ENCODE measurements around the gene ARCN1. TPM values are rescaled to one million over a fixed set of nuclear protein-coding genes. Genes with fewer than 3 reads are reported as not detected.

The ARCN1 gene
- total and polyA plus RNA-seq, 2 of the 4 experiments (the other 2 are of a cell fraction) = 148 to 212 TPM

DNA sequence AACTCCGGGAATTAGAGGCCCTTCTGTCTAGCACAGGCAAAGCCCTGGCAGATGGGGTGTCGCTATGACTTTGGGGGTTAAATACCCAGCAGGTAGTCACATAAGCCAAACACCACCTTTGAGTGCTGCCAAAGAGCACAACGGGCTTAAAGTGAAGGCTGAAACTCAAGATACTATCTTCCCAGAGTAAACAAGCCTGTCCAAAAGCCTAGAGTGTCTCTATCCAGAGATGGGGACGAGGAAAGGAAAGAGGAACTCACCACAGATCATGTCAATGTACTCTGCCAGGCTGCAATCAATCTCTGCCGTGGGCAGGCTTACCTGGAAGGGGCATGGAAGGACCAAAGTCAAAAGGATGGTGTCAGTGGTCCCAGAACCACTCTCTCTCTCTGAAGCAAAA is 26.7 kb upstream of the ARCN1 start:
- in situ Hi-C loops (cut with MboI; ENCODE audit: low sequenced_read_pairs) (no loop called here), dilution Hi-C loops (cut with HindIII; ENCODE audit: low sequenced_read_pairs, unreplicated experiment) (no loop called here), intact Hi-C loops (cut with micrococcal nuclease) (no loop called here)
- Histone ChIP-seq H2BK20ac (ENCODE audit: low read depth, low read length) (no peak overlapping the region), H4K20me1 (ENCODE audit: insufficient read depth, low read length) (no peaks in the 10 kb centered on the region; the same call in 1 of the 2 replicates), H2BK15ac (ENCODE audit: low read depth, low read length) (no peak overlapping the region), H3K4ac (ENCODE audit: low read depth, low read length) (no peak overlapping the region), H2AK5ac (ENCODE audit: low read depth, low read length) (no peak overlapping the region), H3K79me1 (ENCODE audit: low read depth in 1 of 2, low read length in 2 of 2) (no peaks in the 10 kb centered on the region), H3K14ac (replicated peaks; ENCODE audit: low read depth, low read length) (no peak overlapping the region), H3K18ac (ENCODE audit: low read depth, low read length) (no peak overlapping the region), H2AFZ (replicated peaks; ENCODE audit: low read length, poor library complexity) (no peak overlapping the region), H3K27ac (ENCODE audit: insufficient read depth, low read length) (no peak overlapping the region), H3K56ac (ENCODE audit: extremely low read depth, insufficient read depth, low read length) (no peak overlapping the region), H4K5ac (ENCODE audit: low read depth, low read length) (no peak overlapping the region), H4K8ac (ENCODE audit: low read depth in 2 of 2, low read length in 2 of 2) (no peak overlapping the region), H4K91ac (ENCODE audit: insufficient read depth, low read depth, low read length) (no peak overlapping the region), H3K4me1 (ENCODE audit: control insufficient read depth, insufficient read depth, low read length) (no peaks in the 10 kb centered on the region), H3K27me3 (ENCODE audit: control insufficient read depth, insufficient read depth, low read length) (no peaks in the 10 kb centered on the region), H2BK120ac (ENCODE audit: low read depth, low read length) (no peak overlapping the region), H3K9me3 (ENCODE audit: control insufficient read depth, insufficient read depth, low read length) (no peaks in the 10 kb centered on the region), H3K23ac (ENCODE audit: low read depth, low read length) (no peak overlapping the region), H3K4me3 (ENCODE audit: insufficient read depth, low read depth, low read length) (no peak overlapping the region), H3K36me3 (ENCODE audit: control insufficient read depth, insufficient read depth, low read length) (peaks cover 21% of the 10 kb centered on the region), H2BK5ac (ENCODE audit: low read depth, low read length, poor library complexity, severe bottlenecking) (no peak overlapping the region), H3K4me2 (ENCODE audit: low read depth, low read length) (no peak overlapping the region), H2AK9ac (replicated peaks; ENCODE audit: low read depth, low read length, poor library complexity) (no peak overlapping the region), H3K9me1 (ENCODE audit: insufficient read depth, low read length) (peaks cover 3% of the 10 kb centered on the region), H3K9ac (ENCODE audit: low read depth, low read length) (no peak overlapping the region)
- DNase-seq (no peak), ATAC-seq (ENCODE audit: low read depth) (no peak)
- no TSS peak for BruUV-seq (replicated peaks)
- TF ChIP-seq POLR2A (IDR thresholded peaks at IDR 0.05; ENCODE audit: low read depth, low read length) = no peak
- TF ChIP-seq, protein P1, sequence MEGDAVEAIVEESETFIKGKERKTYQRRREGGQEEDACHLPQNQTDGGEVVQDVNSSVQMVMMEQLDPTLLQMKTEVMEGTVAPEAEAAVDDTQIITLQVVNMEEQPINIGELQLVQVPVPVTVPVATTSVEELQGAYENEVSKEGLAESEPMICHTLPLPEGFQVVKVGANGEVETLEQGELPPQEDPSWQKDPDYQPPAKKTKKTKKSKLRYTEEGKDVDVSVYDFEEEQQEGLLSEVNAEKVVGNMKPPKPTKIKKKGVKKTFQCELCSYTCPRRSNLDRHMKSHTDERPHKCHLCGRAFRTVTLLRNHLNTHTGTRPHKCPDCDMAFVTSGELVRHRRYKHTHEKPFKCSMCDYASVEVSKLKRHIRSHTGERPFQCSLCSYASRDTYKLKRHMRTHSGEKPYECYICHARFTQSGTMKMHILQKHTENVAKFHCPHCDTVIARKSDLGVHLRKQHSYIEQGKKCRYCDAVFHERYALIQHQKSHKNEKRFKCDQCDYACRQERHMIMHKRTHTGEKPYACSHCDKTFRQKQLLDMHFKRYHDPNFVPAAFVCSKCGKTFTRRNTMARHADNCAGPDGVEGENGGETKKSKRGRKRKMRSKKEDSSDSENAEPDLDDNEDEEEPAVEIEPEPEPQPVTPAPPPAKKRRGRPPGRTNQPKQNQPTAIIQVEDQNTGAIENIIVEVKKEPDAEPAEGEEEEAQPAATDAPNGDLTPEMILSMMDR (conservative IDR thresholded peaks at IDR 0.05; ENCODE audit: low read depth, low read length) = no peak
- TF ChIP-seq, protein P2, sequence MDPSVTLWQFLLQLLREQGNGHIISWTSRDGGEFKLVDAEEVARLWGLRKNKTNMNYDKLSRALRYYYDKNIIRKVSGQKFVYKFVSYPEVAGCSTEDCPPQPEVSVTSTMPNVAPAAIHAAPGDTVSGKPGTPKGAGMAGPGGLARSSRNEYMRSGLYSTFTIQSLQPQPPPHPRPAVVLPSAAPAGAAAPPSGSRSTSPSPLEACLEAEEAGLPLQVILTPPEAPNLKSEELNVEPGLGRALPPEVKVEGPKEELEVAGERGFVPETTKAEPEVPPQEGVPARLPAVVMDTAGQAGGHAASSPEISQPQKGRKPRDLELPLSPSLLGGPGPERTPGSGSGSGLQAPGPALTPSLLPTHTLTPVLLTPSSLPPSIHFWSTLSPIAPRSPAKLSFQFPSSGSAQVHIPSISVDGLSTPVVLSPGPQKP (IDR thresholded peaks at IDR 0.05; ENCODE audit: borderline replicate concordance, low read depth, low read length) = no peak
- TF ChIP-seq SMC3 (IDR thresholded peaks at IDR 0.05; ENCODE audit: low read depth, low read length) = no peak
- TF ChIP-seq MAFK (IDR thresholded peaks at IDR 0.05; ENCODE audit: low read depth, low read length) = no peak
- TF ChIP-seq CEBPB (IDR thresholded peaks at IDR 0.05; ENCODE audit: low read depth, low read length) = no peak
- TF ChIP-seq FOS (IDR thresholded peaks at IDR 0.05; ENCODE audit: low read depth, low read length) = no peak
- TF ChIP-seq CHD1 (IDR thresholded peaks at IDR 0.05; ENCODE audit: low read depth, low read length) = no peak
- TF ChIP-seq RAD21 (IDR thresholded peaks at IDR 0.05; ENCODE audit: low read length) = no peak
- TF ChIP-seq MAZ (IDR thresholded peaks at IDR 0.05; ENCODE audit: borderline replicate concordance, low read depth, low read length) = no peak
- TF ChIP-seq, protein P3, sequence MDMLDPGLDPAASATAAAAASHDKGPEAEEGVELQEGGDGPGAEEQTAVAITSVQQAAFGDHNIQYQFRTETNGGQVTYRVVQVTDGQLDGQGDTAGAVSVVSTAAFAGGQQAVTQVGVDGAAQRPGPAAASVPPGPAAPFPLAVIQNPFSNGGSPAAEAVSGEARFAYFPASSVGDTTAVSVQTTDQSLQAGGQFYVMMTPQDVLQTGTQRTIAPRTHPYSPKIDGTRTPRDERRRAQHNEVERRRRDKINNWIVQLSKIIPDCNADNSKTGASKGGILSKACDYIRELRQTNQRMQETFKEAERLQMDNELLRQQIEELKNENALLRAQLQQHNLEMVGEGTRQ (IDR thresholded peaks at IDR 0.05; ENCODE audit: low read depth, low read length) = no peak
- no peak for TF ChIP-seq NFE2L2 (IDR thresholded peaks at IDR 0.05; ENCODE audit: low read depth, low read length)
- no peak for TF ChIP-seq BHLHE40 (IDR thresholded peaks at IDR 0.05; ENCODE audit: low read depth, low read length)
- no peak for TF ChIP-seq RCOR1 (IDR thresholded peaks at IDR 0.05; ENCODE audit: insufficient replicate concordance, low read length)
- TF ChIP-seq RFX5 (IDR thresholded peaks at IDR 0.05; ENCODE audit: low read depth, low read length) = no peak
- no peak for TF ChIP-seq MXI1 (IDR thresholded peaks at IDR 0.05; ENCODE audit: borderline replicate concordance, low read depth, low read length)
- CTCF ChIA-PET = no interaction called here
- no CpG with 5 or more reads among the region's 5 CpGs for WGBS, 2 experiments (ENCODE audit: extremely low coverage in 2 of 2, insufficient read length in 1 of 2)
- POLR2A ChIA-PET (ENCODE audit: unreplicated experiment) = no interaction called here

All from IMR-90 (cell line).